ENCODE results near the gene WDR20. TPM values are rescaled to one million over a fixed set of nuclear protein-coding genes. Genes with fewer than 3 reads are reported as not detected.
"Not testable (repeated sequence)": the region's sequence is repeated elsewhere in the genome, so short reads cannot be mapped to it uniquely, and the experiment has no call there.

The WDR20 gene
- total RNA-seq, 1 experiment from 2014 or later = 9.8 TPM

GRCh38 chr14:102126807-102127455 lies 12.8 kb upstream of the WDR20 start:
- no peak for DNase-seq (ENCODE audit: low spot score)

GRCh38 chr14:102131741-102132140 lies 8.0 kb upstream of the WDR20 start:
- DNase-seq (ENCODE audit: low spot score) = no peak

- not testable (repeated sequence) for DNase-seq (ENCODE audit: low spot score)
Measured at GRCh38 chr14:102134021-102134420, 5.7 kb upstream of the WDR20 start.

- DNase-seq (ENCODE audit: low spot score) = not testable (repeated sequence)
Measured at GRCh38 chr14:102134719-102135118, 5.0 kb upstream of the WDR20 start.

GRCh38 chr14:102135456-102135855 lies 4.2 kb upstream of the WDR20 start:
- DNase-seq (ENCODE audit: low spot score) = not testable (repeated sequence)

GRCh38 chr14:102138535-102138934 lies 1.2 kb upstream of the WDR20 start:
- peak; percentile 2 for DNase-seq (ENCODE audit: low spot score)

- DNase-seq (ENCODE audit: low spot score) = peak; percentile 37
Measured at GRCh38 chr14:102138961-102139285, 774 bp upstream of the WDR20 start.

- DNase-seq (ENCODE audit: low spot score) = no peak
Measured at GRCh38 chr14:102140027-102140749, 491 bp downstream of the WDR20 start.

GRCh38 chr14:102140750-102141145 lies 1.1 kb downstream of the WDR20 start:
- peak; percentile 31 for DNase-seq (ENCODE audit: low spot score)

- no peak for DNase-seq (ENCODE audit: low spot score)
Measured at GRCh38 chr14:102141797-102142196, 2.1 kb downstream of the WDR20 start.

GRCh38 chr14:102144914-102145313 lies 5.2 kb downstream of the WDR20 start:
- no peak for DNase-seq (ENCODE audit: low spot score)

- DNase-seq (ENCODE audit: low spot score) = no peak
Measured at GRCh38 chr14:102145395-102145794, 5.7 kb downstream of the WDR20 start.

- DNase-seq (ENCODE audit: low spot score) = no peak
Measured at GRCh38 chr14:102146423-102146822, 6.7 kb downstream of the WDR20 start.

- DNase-seq (ENCODE audit: low spot score) = no peak
Measured at GRCh38 chr14:102150083-102150482, 10.4 kb downstream of the WDR20 start.

- no peak for DNase-seq (ENCODE audit: low spot score)
Measured at GRCh38 chr14:102150744-102151143, 11.0 kb downstream of the WDR20 start.

- DNase-seq (ENCODE audit: low spot score) = not testable (repeated sequence)
Measured at GRCh38 chr14:102151411-102151810, 11.7 kb downstream of the WDR20 start.

- no peak for DNase-seq (ENCODE audit: low spot score)
Measured at GRCh38 chr14:102154121-102154520, 14.4 kb downstream of the WDR20 start.

- no peak for DNase-seq (ENCODE audit: low spot score)
Measured at GRCh38 chr14:102154821-102155549, 15.3 kb downstream of the WDR20 start.

GRCh38 chr14:102157346-102157745 lies 17.6 kb downstream of the WDR20 start:
- DNase-seq (ENCODE audit: low spot score) = no peak

GRCh38 chr14:102158797-102159196 lies 19.1 kb downstream of the WDR20 start:
- no peak for DNase-seq (ENCODE audit: low spot score)

- DNase-seq (ENCODE audit: low spot score) = no peak
Measured at GRCh38 chr14:102159841-102160240, 20.1 kb downstream of the WDR20 start.

GRCh38 chr14:102162487-102162886 lies 22.8 kb downstream of the WDR20 start:
- no peak for DNase-seq (ENCODE audit: low spot score)

GRCh38 chr14:102164241-102164641 lies 24.5 kb downstream of the WDR20 start:
- no peak for DNase-seq (ENCODE audit: low spot score)

All from HT-29 (cell line).